GM12878 (cell line): ENCODE data around the gene C5orf46. TPM values are rescaled to one million over a fixed set of nuclear protein-coding genes. Genes with fewer than 3 reads are reported as not detected.

Source experiments
- ATAC-seq: fragments of 200-7000 bp; cut with Tn5 transposase; 3 replicates; pipeline ENCODE4 v1.9.1; 2020; ENCODE audit warnings: mild to moderate bottlenecking, moderate library complexity
- BruUV-seq: library from RNA; stranded (reverse); fragments of 400-500 nt; replicated peaks from 2 replicates; lab custom pipeline; 2021; lab: Mats Ljungman, UMichigan
- CTCF ChIA-PET: fragments of 300-600 bp; sonication (Branson Sonifier 250); formaldehyde crosslinking; extraction: SDS; loops from one replicate; lab custom pipeline; 2021; ENCODE audit warnings: inconsistent platforms; lab: Yijun Ruan, JAX
- POLR2A ChIA-PET: fragments of 350-600 bp; formaldehyde crosslinking; extraction: SDS; loops from one replicate; lab custom pipeline; 2021; ENCODE audit warnings: inconsistent platforms; lab: Charles Lee
- RAD21 ChIA-PET: fragments of 300-600 bp; sonication (Branson Sonifier 250); formaldehyde crosslinking; loops from one replicate; lab custom pipeline; 2023; ENCODE audit warnings: antibody characterized with exemption; ENCODE audit not compliant: unreplicated experiment; lab: Charles Lee
- SMC1A ChIA-PET: fragments of 300-600 bp; sonication (Branson Sonifier 250); formaldehyde crosslinking; loops from one replicate; lab custom pipeline; 2023; ENCODE audit not compliant: unreplicated experiment, uncharacterized antibody; lab: Charles Lee
- DNase-seq: peaks from one replicate; pipeline ENCODE4 v3.0.0-alpha.2; 2011; ENCODE audit warnings: low read depth, low spot score
- FAIRE-seq: peaks from 3 replicates; lab custom pipeline; 2011; peaks lifted over from hg19 to GRCh38; lab: Jason Lieb, UNC
- H2AFZ ChIP-seq: 2 replicates; pipeline ENCODE4 v1.6.0; 2011; ENCODE audit warnings: low read depth, low read length, control low read depth; ENCODE audit not compliant: control insufficient read depth
- H3K27ac ChIP-seq: 2 replicates; pipeline ENCODE4 v1.5.1; 2011; ENCODE audit warnings: control low read depth; ENCODE audit not compliant: control insufficient read depth, insufficient read depth
- H3K27me3 ChIP-seq, 2 experiments: replicated peaks in 1 of 2; 2 replicates each; pipeline versions ENCODE4 v1.6.0 to v1.6.1; 2011; ENCODE audit warnings: low read length in 1 of 2; ENCODE audit not compliant: control insufficient read depth in 2 of 2, insufficient read depth in 2 of 2
- H3K36me3 ChIP-seq, 2 experiments: 2 replicates each; pipeline ENCODE4 v1.5.1; 2011; ENCODE audit warnings: low read length in 1 of 2; ENCODE audit not compliant: control insufficient read depth in 2 of 2, insufficient read depth in 2 of 2
- H3K4me1 ChIP-seq: 2 replicates; pipeline ENCODE4 v1.6.1; 2011; ENCODE audit warnings: mild to moderate bottlenecking, low read length, moderate library complexity, mixed read lengths; ENCODE audit not compliant: control insufficient read depth, insufficient read depth
- H3K4me2 ChIP-seq: 2 replicates; pipeline ENCODE4 v1.6.0; 2011; ENCODE audit warnings: control low read depth; ENCODE audit not compliant: control insufficient read depth, insufficient read depth
- H3K4me3 ChIP-seq: fragments of 200-600 bp; sonication (generic); 2 replicates; pipeline ENCODE4 v1.5.1; 2016
- H3K79me2 ChIP-seq: 2 replicates; pipeline ENCODE4 v1.6.0; 2011; ENCODE audit warnings: low read length; ENCODE audit not compliant: control insufficient read depth, insufficient read depth
- H3K9ac ChIP-seq: 2 replicates; pipeline ENCODE4 v1.8.0; 2011; ENCODE audit warnings: low read length, control low read depth, mixed read lengths; ENCODE audit not compliant: control insufficient read depth, insufficient read depth
- H3K9me3 ChIP-seq: replicated peaks from 3 replicates; pipeline ENCODE4 v1.5.1; 2011; ENCODE audit warnings: mild to moderate bottlenecking, low read length; ENCODE audit not compliant: control insufficient read depth, insufficient read depth
- H4K20me1 ChIP-seq: 2 replicates; pipeline ENCODE4 v1.6.0; 2011; ENCODE audit not compliant: control insufficient read depth, insufficient read depth
- ASH2L ChIP-seq: fragments of 300-600, 200-600 bp; sonication (generic); IDR thresholded peaks from 2 replicates; pipeline ENCODE4 v1.6.1; 2017; ENCODE audit warnings: low read depth, mild to moderate bottlenecking, borderline replicate concordance
- ESRRA ChIP-seq: IDR thresholded peaks from 2 replicates; pipeline ENCODE4 v1.6.1; 2012; ENCODE audit warnings: mild to moderate bottlenecking, low read length, improper control_type of control experiment
- KDM1A ChIP-seq: fragments of 200-600 bp; sonication (generic); IDR thresholded peaks from 2 replicates; pipeline ENCODE4 v1.6.1; 2016; ENCODE audit warnings: borderline replicate concordance
- NFXL1 ChIP-seq: fragments of 450-650 bp; IDR thresholded peaks from 2 replicates; pipeline ENCODE4 v1.6.1; 2017; ENCODE audit warnings: antibody characterized with exemption, mild to moderate bottlenecking, borderline replicate concordance
- NFYB ChIP-seq: IDR thresholded peaks from 2 replicates; pipeline ENCODE4 v1.6.1; 2011; ENCODE audit warnings: low read depth, mild to moderate bottlenecking, low read length, improper control_type of control experiment, moderate library complexity; ENCODE audit not compliant: insufficient read depth
- POLR2AphosphoS2 ChIP-seq: IDR thresholded peaks from 2 replicates; pipeline ENCODE4 v1.6.1; 2011; ENCODE audit warnings: low read depth, mild to moderate bottlenecking, low read length, improper control_type of control experiment, moderate library complexity
- SIN3A ChIP-seq: IDR thresholded peaks from 2 replicates; pipeline ENCODE4 v1.6.1; 2012; ENCODE audit warnings: low read depth, low read length, improper control_type of control experiment
- SP1 ChIP-seq: IDR thresholded peaks from one replicate; pipeline ENCODE4 v1.6.1; 2011; ENCODE audit warnings: low read depth, low read length
- STAT3 ChIP-seq: IDR thresholded peaks from 2 replicates; pipeline ENCODE4 v1.6.1; 2011; ENCODE audit warnings: low read depth, low read length, improper control_type of control experiment
- ZZZ3 ChIP-seq: IDR thresholded peaks from 2 replicates; pipeline ENCODE4 v1.6.1; 2011; ENCODE audit warnings: low read depth; ENCODE audit not compliant: control insufficient read depth, insufficient read length
- WGBS: methylation state at CpG from one replicate; pipeline ENCODE4 v1.1.6; 2016; ENCODE audit warnings: low lambda C conversion rate; ENCODE audit not compliant: insufficient replicate concordance, insufficient coverage; ENCODE audit errors: missing lambda C conversion rate; 5-methylcytosine and 5-hydroxymethylcytosine counted together
- in situ Hi-C: fragments of 300-500 bp; cut with MboI; formaldehyde crosslinking; loops from 9 replicates; pipeline ENCODE4 v1.14.3; 2018; ENCODE audit warnings: mixed read lengths
- intact Hi-C: fragments of 100-400 bp; cut with micrococcal nuclease; formaldehyde crosslinking; loops from one replicate; pipeline ENCODE4 v1.14.2; 2022; ENCODE audit not compliant: unreplicated experiment
- polyA plus RNA-seq, 11 experiments: library from polyadenylated mRNA; depleted of rRNA in 4 of 11; unstranded in 6 of 11; stranded (reverse) in 5 of 11; fragments of >200 nt; fragmentation: Nextera tagmentation in 4 of 11; fragmentation: Illumina TruSeq in 1 of 11; extraction: Ambion mirVana in 4 of 11; extraction: Trizol in 1 of 11; gene quantifications; 1 replicate in 1 of 11; 2 replicates in 10 of 11; pipeline versions ENCODE4 v1.2.1 to v1.2.3, GENCODE V29; 2011 to 2016; ENCODE audit warnings: inconsistent platforms in 2 of 11, missing spikeins in 2 of 11, low read depth in 1 of 11
- total RNA-seq, 4 experiments: library from RNA; depleted of rRNA in 3 of 4; stranded (reverse); fragments of >200 nt in 3 of 4; fragmentation: Illumina TruSeq in 1 of 4; extraction: Trizol in 1 of 4; gene quantifications; 2 replicates each; pipeline versions ENCODE4 v1.2.1 to v1.2.3, GENCODE V29; 2013 to 2021
- TF ChIP-seq, protein P1 (sequence below): IDR thresholded peaks from 2 replicates; pipeline ENCODE4 v1.6.1; 2011; ENCODE audit warnings: borderline replicate concordance, low read depth, mild to moderate bottlenecking, moderate library complexity, low read length; ENCODE audit not compliant: insufficient read depth, poor library complexity, severe bottlenecking

C5orf46 gene
- total and polyA plus RNA-seq, 10 of the 15 experiments (the other 5 are each of a cell fraction or from before 2014, with no cell fraction given), result not detected

DNA sequence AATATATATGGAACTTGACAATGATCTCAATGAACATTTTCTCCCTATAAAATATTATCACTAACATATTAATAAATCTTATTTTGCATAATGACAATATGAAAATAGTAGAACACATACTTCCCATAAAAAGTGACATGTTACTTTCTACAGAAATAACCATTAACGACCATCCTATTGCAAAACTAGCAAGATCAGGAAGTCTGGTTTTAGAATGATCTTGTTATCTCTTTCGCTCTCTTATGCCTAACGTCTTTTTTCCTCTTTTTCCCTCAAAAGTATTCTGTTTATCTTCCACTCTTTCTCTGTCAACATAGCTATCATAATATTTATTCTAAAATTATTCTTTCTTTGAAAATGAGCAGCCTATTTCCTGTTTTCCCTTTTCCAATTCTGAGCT lies 21.6 kb upstream of the C5orf46 start:
- TF ChIP-seq SP1, result no peak
- no peak for TF ChIP-seq KDM1A
- no peak for TF ChIP-seq ZZZ3
- no peak for TF ChIP-seq NFXL1
- TF ChIP-seq SIN3A, result no peak
- TF ChIP-seq ESRRA, result no peak
- TF ChIP-seq STAT3, result no peak
- TF ChIP-seq, protein P1, sequence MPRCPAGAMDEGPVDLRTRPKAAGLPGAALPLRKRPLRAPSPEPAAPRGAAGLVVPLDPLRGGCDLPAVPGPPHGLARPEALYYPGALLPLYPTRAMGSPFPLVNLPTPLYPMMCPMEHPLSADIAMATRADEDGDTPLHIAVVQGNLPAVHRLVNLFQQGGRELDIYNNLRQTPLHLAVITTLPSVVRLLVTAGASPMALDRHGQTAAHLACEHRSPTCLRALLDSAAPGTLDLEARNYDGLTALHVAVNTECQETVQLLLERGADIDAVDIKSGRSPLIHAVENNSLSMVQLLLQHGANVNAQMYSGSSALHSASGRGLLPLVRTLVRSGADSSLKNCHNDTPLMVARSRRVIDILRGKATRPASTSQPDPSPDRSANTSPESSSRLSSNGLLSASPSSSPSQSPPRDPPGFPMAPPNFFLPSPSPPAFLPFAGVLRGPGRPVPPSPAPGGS, result no peak
- TF ChIP-seq ASH2L, result no peak
- no peak for TF ChIP-seq NFYB
- TF ChIP-seq POLR2AphosphoS2, result no peak
- FAIRE-seq (no peak), DNase-seq (no peak), ATAC-seq (no peak)
- intact Hi-C loops (no loop called here), in situ Hi-C loops (no loop called here)
- Histone ChIP-seq H3K36me3 (no peaks in the 10 kb centered on the region), H2AFZ (no peak overlapping the region), H3K9ac (no peak overlapping the region), H3K4me3 (no peak overlapping the region), H3K79me2 (no peaks in the 10 kb centered on the region), H3K27me3 (no peaks in the 10 kb centered on the region), H3K4me1 (no peaks in the 10 kb centered on the region), H3K27ac (no peak overlapping the region), H4K20me1 (no peaks in the 10 kb centered on the region), H3K9me3 (no peaks in the 10 kb centered on the region), H3K4me2 (no peak overlapping the region)
- 2% methylated on average over 3 of the region's 3 CpGs for WGBS
- CTCF ChIA-PET, result interaction anchor here (1.5 kb wide), 1 partner anchor 76 kb away, joined by 3 read pairs; no protein-coding TSS in a partner anchor
- RAD21 ChIA-PET, result no interaction called here
- SMC1A ChIA-PET, result no interaction called here
- POLR2A ChIA-PET, result no interaction called here
- BruUV-seq, result no TSS peak
